HepG2 (cell line): ENCODE data around the gene PRKG1. TPM values are rescaled to one million over a fixed set of nuclear protein-coding genes. Genes with fewer than 3 reads are reported as not detected.
A peak's percentile ranks its signal among the peaks of the same experiment; 100 is the strongest.

Experiments
- ATAC-seq: fragments of 200-7000 bp; cut with Tn5 transposase; 3 replicates; pipeline ENCODE4 v1.9.1; 2020; ENCODE audit warnings: mild to moderate bottlenecking, moderate library complexity
- BruUV-seq: library from RNA; stranded (reverse); fragments of 400-500 nt; replicated peaks from 2 replicates; lab custom pipeline; 2021; lab: Mats Ljungman, UMichigan
- CTCF ChIA-PET: fragments of 300-600 bp; formaldehyde crosslinking; extraction: SDS; loops from one replicate; lab custom pipeline; 2021; ENCODE audit warnings: low total read pairs, inconsistent platforms, low intra/inter-chr PET ratio; lab: Yijun Ruan, JAX
- POLR2A ChIA-PET: fragments of 350-600 bp; sonication (Branson Sonifier 250); formaldehyde crosslinking; loops from one replicate; lab custom pipeline; 2020; ENCODE audit warnings: antibody characterized with exemption, inconsistent platforms; lab: Yijun Ruan, JAX
- DNase-seq: peaks from one replicate; pipeline ENCODE4 v3.0.0-alpha.2; 2015; ENCODE audit warnings: low spot score
- FAIRE-seq: peaks from 3 replicates; lab custom pipeline; 2011; peaks lifted over from hg19 to GRCh38; lab: Jason Lieb, UNC
- H2AFZ ChIP-seq: one replicate; pipeline ENCODE4 v1.6.1; 2011; ENCODE audit warnings: low read length, inconsistent platforms
- H3K27ac ChIP-seq: fragments of 300-600 bp; 3 replicates; pipeline ENCODE4 v1.8.0; 2011; ENCODE audit warnings: mixed run types, mild to moderate bottlenecking, mixed read lengths, low read length, inconsistent platforms; ENCODE audit not compliant: insufficient read depth; ENCODE audit errors: extremely low read length
- H3K27me3 ChIP-seq, 2 experiments: fragments of 200-600 bp in 1 of 2; 2 replicates in 1 of 2; 3 replicates in 1 of 2; pipeline versions ENCODE4 v1.6.0 to v1.8.0; 2011; ENCODE audit warnings: low read length in 2 of 2, mild to moderate bottlenecking in 2 of 2, moderate library complexity in 2 of 2, inconsistent platforms in 1 of 2; ENCODE audit not compliant: insufficient read depth in 2 of 2, control insufficient read depth in 1 of 2
- H3K36me3 ChIP-seq, 2 experiments: fragments of 200-600 bp in 1 of 2; replicated peaks in 1 of 2; 2 replicates in 1 of 2; 3 replicates in 1 of 2; pipeline versions ENCODE4 v1.5.1 to v1.8.0; 2011; ENCODE audit warnings: low read length in 2 of 2, inconsistent platforms in 1 of 2; ENCODE audit not compliant: insufficient read depth in 2 of 2, control insufficient read depth in 1 of 2
- H3K4me1 ChIP-seq: 2 replicates; pipeline ENCODE4 v1.5.1; 2012; ENCODE audit warnings: low read length, inconsistent platforms; ENCODE audit not compliant: insufficient read depth
- H3K4me2 ChIP-seq: 2 replicates; pipeline ENCODE4 v1.6.0; 2011; ENCODE audit warnings: low read depth, low read length, inconsistent platforms
- H3K4me3 ChIP-seq, 3 experiments: fragments of 200-600 bp in 1 of 3; sonication (generic), shearing (Covaris generic) in 1 of 3; replicated peaks in 1 of 3; 2 replicates each; pipeline ENCODE4 v1.5.1; 2011 to 2016; ENCODE audit warnings: low read length in 3 of 3, inconsistent platforms in 2 of 3, low read depth in 2 of 3, mild to moderate bottlenecking in 2 of 3, control low read depth in 1 of 3, mixed read lengths in 1 of 3; ENCODE audit not compliant: insufficient read depth in 1 of 3
- H3K79me2 ChIP-seq: one replicate; pipeline ENCODE4 v1.6.1; 2011; ENCODE audit warnings: low read length, inconsistent platforms; ENCODE audit not compliant: insufficient read depth
- H3K9ac ChIP-seq: 2 replicates; pipeline ENCODE4 v1.6.0; 2011; ENCODE audit warnings: mild to moderate bottlenecking, low read depth, low read length, inconsistent platforms; ENCODE audit not compliant: insufficient read depth
- H3K9me3 ChIP-seq: 2 replicates; pipeline ENCODE4 v1.5.1; 2012; ENCODE audit warnings: mild to moderate bottlenecking, low read length
- H4K20me1 ChIP-seq: 2 replicates; pipeline ENCODE4 v1.6.0; 2011; ENCODE audit warnings: inconsistent platforms, mild to moderate bottlenecking, low read length, moderate library complexity; ENCODE audit not compliant: insufficient read depth
- CREB1 ChIP-seq, 2 experiments: fragments of 450-650 bp in 1 of 2; IDR thresholded peaks; 2 replicates each; pipeline ENCODE4 v1.6.1; 2016 to 2017; ENCODE audit warnings: control low read depth in 1 of 2, mild to moderate bottlenecking in 1 of 2, missing compliant biosample characterization in 1 of 2, missing genetic modification characterization in 1 of 2
- JUN ChIP-seq: sonication (generic); formaldehyde crosslinking; IDR thresholded peaks from 2 replicates; pipeline ENCODE4 v1.4.0; 2020; ENCODE audit warnings: mild to moderate bottlenecking, missing genetic modification reagents
- MEF2D ChIP-seq: sonication (generic); formaldehyde crosslinking; IDR thresholded peaks from 2 replicates; pipeline ENCODE4 v1.5.1; 2020; ENCODE audit warnings: mild to moderate bottlenecking, missing genetic modification reagents
- TCF12 ChIP-seq, 2 experiments: fragments of 450-650 bp in 1 of 2; sonication (generic) in 1 of 2; formaldehyde crosslinking in 1 of 2; IDR thresholded peaks; 2 replicates each; pipeline versions ENCODE4 v1.6.1 to v1.8.0; 2017 to 2022; ENCODE audit warnings: antibody characterized with exemption in 1 of 2, mild to moderate bottlenecking in 1 of 2, missing genetic modification reagents in 1 of 2, moderate library complexity in 1 of 2
- ZNF17 ChIP-seq: sonication (generic); formaldehyde crosslinking; IDR thresholded peaks from 2 replicates; pipeline ENCODE4 v1.5.0; 2020; ENCODE audit warnings: mild to moderate bottlenecking, missing genetic modification reagents
- WGBS: methylation state at CpG from one replicate; pipeline ENCODE4 v1.1.6; 2017; ENCODE audit warnings: low lambda C conversion rate; 5-methylcytosine and 5-hydroxymethylcytosine counted together
- in situ Hi-C: cut with HindIII; loops from 2 replicates; pipeline ENCODE4 v1.10.0; 2017; ENCODE audit warnings: low pct_unique_long_range_greater_than_20kb; ENCODE audit not compliant: extremely low pct_ligation_motif_present
- intact Hi-C: fragments of 100-400 bp; cut with micrococcal nuclease; formaldehyde crosslinking; loops from one replicate; pipeline ENCODE4 v1.10.0; 2022; ENCODE audit not compliant: unreplicated experiment
- polyA plus RNA-seq, 8 experiments: library from polyadenylated mRNA; depleted of rRNA in 3 of 8; stranded (reverse) in 7 of 8; unstranded in 1 of 8; fragments of >200 nt; fragmentation: Illumina TruSeq in 4 of 8; extraction: Trizol in 4 of 8; gene quantifications; 2 replicates each; pipeline versions ENCODE4 v1.2.1 to v1.2.3, GENCODE V29; 2011 to 2016; ENCODE audit warnings: low read depth in 4 of 8, missing spikeins in 1 of 8, mixed read lengths in 1 of 8; ENCODE audit not compliant: insufficient read depth in 1 of 8
- total RNA-seq, 5 experiments: library from RNA; depleted of rRNA; stranded (reverse); fragments of >200 nt; fragmentation: Illumina TruSeq; extraction: Trizol; gene quantifications; 2 replicates each; pipeline ENCODE4 v1.2.3, GENCODE V29; 2016; ENCODE audit warnings: low read depth in 1 of 5
- TF ChIP-seq, protein P1 (sequence below): sonication (generic); formaldehyde crosslinking; IDR thresholded peaks from 2 replicates; pipeline ENCODE4 v1.4.0; 2020; ENCODE audit warnings: missing genetic modification reagents, borderline replicate concordance

The PRKG1 gene
- total and polyA plus RNA-seq, 2 of the 13 experiments (the other 11 are each of a cell fraction or from before 2014, with no cell fraction given) = 0.01 TPM; not detected in 1

DNA sequence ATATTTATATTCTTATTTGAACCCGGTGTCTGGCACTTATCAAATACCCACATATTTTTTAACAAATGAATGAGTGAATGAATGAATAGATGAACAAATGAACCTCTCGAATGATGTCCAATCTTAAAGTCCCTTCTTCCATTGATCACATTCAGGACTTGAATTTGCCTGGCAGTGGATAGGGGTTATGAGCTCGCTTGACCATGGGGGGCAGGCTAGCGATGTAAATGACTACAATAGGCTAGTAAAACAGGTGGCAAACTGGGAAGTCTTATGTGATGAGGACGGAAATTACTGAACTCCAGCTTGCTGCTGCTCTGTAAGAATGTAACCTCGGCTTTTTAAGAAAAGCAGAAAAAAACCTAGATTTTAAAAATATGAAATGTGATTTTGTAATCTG is 992.1 kb downstream of the PRKG1 start (continued):
- TF ChIP-seq, protein P1, sequence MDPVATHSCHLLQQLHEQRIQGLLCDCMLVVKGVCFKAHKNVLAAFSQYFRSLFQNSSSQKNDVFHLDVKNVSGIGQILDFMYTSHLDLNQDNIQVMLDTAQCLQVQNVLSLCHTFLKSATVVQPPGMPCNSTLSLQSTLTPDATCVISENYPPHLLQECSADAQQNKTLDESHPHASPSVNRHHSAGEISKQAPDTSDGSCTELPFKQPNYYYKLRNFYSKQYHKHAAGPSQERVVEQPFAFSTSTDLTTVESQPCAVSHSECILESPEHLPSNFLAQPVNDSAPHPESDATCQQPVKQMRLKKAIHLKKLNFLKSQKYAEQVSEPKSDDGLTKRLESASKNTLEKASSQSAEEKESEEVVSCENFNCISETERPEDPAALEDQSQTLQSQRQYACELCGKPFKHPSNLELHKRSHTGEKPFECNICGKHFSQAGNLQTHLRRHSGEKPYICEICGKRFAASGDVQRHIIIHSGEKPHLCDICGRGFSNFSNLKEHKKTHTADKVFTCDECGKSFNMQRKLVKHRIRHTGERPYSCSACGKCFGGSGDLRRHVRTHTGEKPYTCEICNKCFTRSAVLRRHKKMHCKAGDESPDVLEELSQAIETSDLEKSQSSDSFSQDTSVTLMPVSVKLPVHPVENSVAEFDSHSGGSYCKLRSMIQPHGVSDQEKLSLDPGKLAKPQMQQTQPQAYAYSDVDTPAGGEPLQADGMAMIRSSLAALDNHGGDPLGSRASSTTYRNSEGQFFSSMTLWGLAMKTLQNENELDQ (CRISPR knock-in tag) = no peak
- TF ChIP-seq ZNF17 (no peak), MEF2D (CRISPR knock-in tag) (no peak), TCF12 (IDR thresholded peaks at IDR 0.05) (no peak), TCF12 (CRISPR knock-in tag; IDR thresholded peaks at IDR 0.05) (no peak)
- TF ChIP-seq, all 625 proteins: peak for 0

- ChIA-PET CTCF (no interaction called here), POLR2A (no interaction called here)
- no peak overlapping the region for H3K4me2 ChIP-seq
- 13% methylated on average over 1 of the region's 1 CpG for WGBS
- no peak overlapping the region for H3K9ac ChIP-seq
- no peak overlapping the region for H3K27ac ChIP-seq
- no peak overlapping the region for H3K4me3 ChIP-seq
- no peak for FAIRE-seq
- no peak for DNase-seq
- no TSS peak for BruUV-seq
- no peaks in the 10 kb centered on the region for H3K36me3 ChIP-seq
- H4K20me1 ChIP-seq = no peaks in the 10 kb centered on the region
- TF ChIP-seq JUN (no peak), CREB1 (IDR thresholded peaks at IDR 0.05) (peak; percentile 66), CREB1 (CRISPR knock-in tag; IDR thresholded peaks at IDR 0.05) (no peak)
- no peaks in the 10 kb centered on the region for H3K9me3 ChIP-seq
- no peak overlapping the region for H2AFZ ChIP-seq
- no peaks in the 10 kb centered on the region for H3K79me2 ChIP-seq
- no peaks in the 10 kb centered on the region for H3K4me1 ChIP-seq
- no peak for ATAC-seq
- H3K27me3 ChIP-seq = peaks cover 0 to 3% of the 10 kb centered on the region in 2 experiments; a peak in 1 of 5 replicates
- intact Hi-C loops = no loop called here
- in situ Hi-C loops = no loop called here
These were observed 994.2 kb downstream of the PRKG1 start for GRCh38 chr10:52068485-52068884.
